Measurements from ENCODE around the gene PRPH2. TPM values are rescaled to one million over a fixed set of nuclear protein-coding genes. Genes with fewer than 3 reads are reported as not detected.
"Not testable (repeated sequence)": the region's sequence is repeated elsewhere in the genome, so short reads cannot be mapped to it uniquely, and the experiment has no call there.

The PRPH2 gene
- polyA plus RNA-seq, 1 donor from 2014 or later, result not detected

DNA sequence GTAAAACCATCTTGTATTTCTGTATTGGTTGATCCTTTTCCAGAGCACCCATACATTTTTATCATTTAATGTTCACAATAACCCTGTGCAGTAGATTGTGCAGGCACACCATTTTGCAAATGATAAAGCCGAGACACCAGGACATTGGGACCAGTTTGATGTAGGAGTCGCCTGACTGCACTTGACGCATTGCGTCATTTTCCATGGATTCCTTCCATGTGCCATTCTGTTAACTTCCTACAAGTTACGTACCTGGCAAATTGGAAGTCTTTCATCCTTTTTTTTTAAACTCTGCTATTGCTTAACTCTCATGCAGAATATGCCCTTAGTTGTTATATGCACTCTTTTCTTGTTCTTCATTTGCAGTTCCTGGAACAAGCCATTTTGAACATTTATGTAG lies 43.0 kb downstream of the PRPH2 start:
- H3K36me3 ChIP-seq (ENCODE audit: insufficient read depth, low read length), result peaks cover 17% of the 10 kb centered on the region
- TF ChIP-seq SMC3 (conservative IDR thresholded peaks at IDR 0.05; ENCODE audit: poor library complexity), result no peak
- H3K4me2 ChIP-seq (ENCODE audit: low read length), result no peak overlapping the region
- no peak overlapping the region for H3K4me3 ChIP-seq (ENCODE audit: low read length)
- H3K79me2 ChIP-seq (replicated peaks; ENCODE audit: insufficient read depth, low read length), result no peaks in the 10 kb centered on the region
- no peaks in the 10 kb centered on the region for H3K27me3 ChIP-seq (ENCODE audit: insufficient read depth, low read depth, low read length)
- H3K27ac ChIP-seq (ENCODE audit: low read length), result no peak overlapping the region
- no peak overlapping the region for H3K9ac ChIP-seq (ENCODE audit: low read length)
- H3K9me2 ChIP-seq (ENCODE audit: insufficient read depth, low read length), result no peaks in the 10 kb centered on the region
- H2AFZ ChIP-seq (ENCODE audit: low read depth, low read length), result no peak overlapping the region
- no peaks in the 10 kb centered on the region for H3F3A ChIP-seq (ENCODE audit: insufficient read depth, low read length, poor library complexity, severe bottlenecking)
- no peaks in the 10 kb centered on the region for H4K20me1 ChIP-seq (ENCODE audit: insufficient read depth)
- no peaks in the 10 kb centered on the region for H3K9me3 ChIP-seq (ENCODE audit: low read length)

DNA sequence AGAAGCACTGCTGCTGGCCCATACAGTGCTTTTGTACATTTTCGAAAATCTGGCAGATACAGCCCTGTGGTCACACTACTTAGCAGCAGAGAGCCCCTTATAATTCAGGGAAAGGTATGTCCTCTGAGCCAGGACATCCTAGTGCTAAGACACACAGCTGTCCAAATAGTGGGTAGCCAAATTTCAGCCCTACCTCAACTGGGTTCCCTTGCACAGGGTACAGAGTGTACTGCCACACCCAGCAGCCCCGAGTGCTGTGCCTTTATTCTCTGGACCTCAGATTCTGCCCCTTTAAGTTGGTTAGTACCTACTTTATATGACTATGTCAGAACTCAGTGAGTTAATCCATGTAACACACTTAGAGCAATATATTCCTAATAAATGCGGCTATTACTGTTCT lies 47.6 kb downstream of the PRPH2 start:
- no peaks in the 10 kb centered on the region for H3K9me3 ChIP-seq (ENCODE audit: low read length)
- H3K9me2 ChIP-seq (ENCODE audit: insufficient read depth, low read length), result no peaks in the 10 kb centered on the region
- H2AFZ ChIP-seq (ENCODE audit: low read depth, low read length), result no peak overlapping the region
- H3K36me3 ChIP-seq (ENCODE audit: insufficient read depth, low read length), result peaks cover 17% of the 10 kb centered on the region
- no peak overlapping the region for H3K4me3 ChIP-seq (ENCODE audit: low read length)
- H3K9ac ChIP-seq (ENCODE audit: low read length), result no peak overlapping the region
- no peaks in the 10 kb centered on the region for H3F3A ChIP-seq (ENCODE audit: insufficient read depth, low read length, poor library complexity, severe bottlenecking)
- H3K27ac ChIP-seq (ENCODE audit: low read length), result no peak overlapping the region
- TF ChIP-seq, protein P1, sequence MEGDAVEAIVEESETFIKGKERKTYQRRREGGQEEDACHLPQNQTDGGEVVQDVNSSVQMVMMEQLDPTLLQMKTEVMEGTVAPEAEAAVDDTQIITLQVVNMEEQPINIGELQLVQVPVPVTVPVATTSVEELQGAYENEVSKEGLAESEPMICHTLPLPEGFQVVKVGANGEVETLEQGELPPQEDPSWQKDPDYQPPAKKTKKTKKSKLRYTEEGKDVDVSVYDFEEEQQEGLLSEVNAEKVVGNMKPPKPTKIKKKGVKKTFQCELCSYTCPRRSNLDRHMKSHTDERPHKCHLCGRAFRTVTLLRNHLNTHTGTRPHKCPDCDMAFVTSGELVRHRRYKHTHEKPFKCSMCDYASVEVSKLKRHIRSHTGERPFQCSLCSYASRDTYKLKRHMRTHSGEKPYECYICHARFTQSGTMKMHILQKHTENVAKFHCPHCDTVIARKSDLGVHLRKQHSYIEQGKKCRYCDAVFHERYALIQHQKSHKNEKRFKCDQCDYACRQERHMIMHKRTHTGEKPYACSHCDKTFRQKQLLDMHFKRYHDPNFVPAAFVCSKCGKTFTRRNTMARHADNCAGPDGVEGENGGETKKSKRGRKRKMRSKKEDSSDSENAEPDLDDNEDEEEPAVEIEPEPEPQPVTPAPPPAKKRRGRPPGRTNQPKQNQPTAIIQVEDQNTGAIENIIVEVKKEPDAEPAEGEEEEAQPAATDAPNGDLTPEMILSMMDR (IDR thresholded peaks at IDR 0.05; ENCODE audit: poor library complexity, severe bottlenecking), result no peak
- TF ChIP-seq RAD21 (conservative IDR thresholded peaks at IDR 0.05) (no peak), EP300 (conservative IDR thresholded peaks at IDR 0.05; ENCODE audit: poor library complexity, severe bottlenecking) (no peak), MXI1 (conservative IDR thresholded peaks at IDR 0.05; ENCODE audit: poor library complexity, severe bottlenecking) (no peak), POLR2AphosphoS5 (IDR thresholded peaks at IDR 0.05) (no peak), EZH2 (IDR thresholded peaks at IDR 0.05; ENCODE audit: borderline replicate concordance, insufficient read depth, low read length, poor library complexity, severe bottlenecking) (no peak), SMC3 (conservative IDR thresholded peaks at IDR 0.05; ENCODE audit: poor library complexity) (no peak), TAF1 (IDR thresholded peaks at IDR 0.05; ENCODE audit: low read depth) (no peak)
- TF ChIP-seq, protein P2, sequence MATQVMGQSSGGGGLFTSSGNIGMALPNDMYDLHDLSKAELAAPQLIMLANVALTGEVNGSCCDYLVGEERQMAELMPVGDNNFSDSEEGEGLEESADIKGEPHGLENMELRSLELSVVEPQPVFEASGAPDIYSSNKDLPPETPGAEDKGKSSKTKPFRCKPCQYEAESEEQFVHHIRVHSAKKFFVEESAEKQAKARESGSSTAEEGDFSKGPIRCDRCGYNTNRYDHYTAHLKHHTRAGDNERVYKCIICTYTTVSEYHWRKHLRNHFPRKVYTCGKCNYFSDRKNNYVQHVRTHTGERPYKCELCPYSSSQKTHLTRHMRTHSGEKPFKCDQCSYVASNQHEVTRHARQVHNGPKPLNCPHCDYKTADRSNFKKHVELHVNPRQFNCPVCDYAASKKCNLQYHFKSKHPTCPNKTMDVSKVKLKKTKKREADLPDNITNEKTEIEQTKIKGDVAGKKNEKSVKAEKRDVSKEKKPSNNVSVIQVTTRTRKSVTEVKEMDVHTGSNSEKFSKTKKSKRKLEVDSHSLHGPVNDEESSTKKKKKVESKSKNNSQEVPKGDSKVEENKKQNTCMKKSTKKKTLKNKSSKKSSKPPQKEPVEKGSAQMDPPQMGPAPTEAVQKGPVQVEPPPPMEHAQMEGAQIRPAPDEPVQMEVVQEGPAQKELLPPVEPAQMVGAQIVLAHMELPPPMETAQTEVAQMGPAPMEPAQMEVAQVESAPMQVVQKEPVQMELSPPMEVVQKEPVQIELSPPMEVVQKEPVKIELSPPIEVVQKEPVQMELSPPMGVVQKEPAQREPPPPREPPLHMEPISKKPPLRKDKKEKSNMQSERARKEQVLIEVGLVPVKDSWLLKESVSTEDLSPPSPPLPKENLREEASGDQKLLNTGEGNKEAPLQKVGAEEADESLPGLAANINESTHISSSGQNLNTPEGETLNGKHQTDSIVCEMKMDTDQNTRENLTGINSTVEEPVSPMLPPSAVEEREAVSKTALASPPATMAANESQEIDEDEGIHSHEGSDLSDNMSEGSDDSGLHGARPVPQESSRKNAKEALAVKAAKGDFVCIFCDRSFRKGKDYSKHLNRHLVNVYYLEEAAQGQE (IDR thresholded peaks at IDR 0.05; ENCODE audit: borderline replicate concordance), result no peak
- no peaks in the 10 kb centered on the region for H3K79me2 ChIP-seq (replicated peaks; ENCODE audit: insufficient read depth, low read length)
- no peak overlapping the region for H3K4me2 ChIP-seq (ENCODE audit: low read length)
- no peaks in the 10 kb centered on the region for H4K20me1 ChIP-seq (ENCODE audit: insufficient read depth)
- H3K27me3 ChIP-seq (ENCODE audit: insufficient read depth, low read depth, low read length), result no peaks in the 10 kb centered on the region

DNA sequence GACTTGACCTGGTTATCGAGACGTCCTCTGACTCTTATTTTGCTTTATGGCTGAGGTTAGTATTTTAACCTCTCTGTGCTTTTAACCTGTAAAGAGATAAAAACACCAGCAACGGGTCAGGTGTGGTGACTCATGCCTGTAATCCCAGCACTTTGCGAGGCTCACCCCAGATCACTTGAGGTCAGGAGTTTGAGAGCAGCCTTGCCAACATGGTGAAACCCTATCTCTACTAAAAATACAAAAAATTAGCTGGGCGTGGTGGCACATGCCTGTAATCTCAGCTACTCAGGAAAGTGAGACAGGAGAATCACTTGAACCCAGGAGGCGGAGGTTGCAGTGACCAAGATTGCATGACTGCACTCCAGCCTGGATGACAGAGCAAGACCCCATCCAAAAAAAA lies 48.0 kb downstream of the PRPH2 start:
- not testable (repeated sequence) for H2AFZ ChIP-seq (ENCODE audit: low read depth, low read length); H3K79me2 ChIP-seq (replicated peaks; ENCODE audit: insufficient read depth, low read length); H3K4me3 ChIP-seq (ENCODE audit: low read length); H3K9ac ChIP-seq (ENCODE audit: low read length); H3K27ac ChIP-seq (ENCODE audit: low read length); H3K27me3 ChIP-seq (ENCODE audit: insufficient read depth, low read depth, low read length); H3F3A ChIP-seq (ENCODE audit: insufficient read depth, low read length, poor library complexity, severe bottlenecking); H3K9me3 ChIP-seq (ENCODE audit: low read length); H4K20me1 ChIP-seq (ENCODE audit: insufficient read depth); H3K4me2 ChIP-seq (ENCODE audit: low read length); H3K9me2 ChIP-seq (ENCODE audit: insufficient read depth, low read length)
- peaks cover 17% of the 10 kb centered on the region for H3K36me3 ChIP-seq (ENCODE audit: insufficient read depth, low read length)
